ENCODE measurements around the gene GPC1.

Gene GPC1

DNA sequence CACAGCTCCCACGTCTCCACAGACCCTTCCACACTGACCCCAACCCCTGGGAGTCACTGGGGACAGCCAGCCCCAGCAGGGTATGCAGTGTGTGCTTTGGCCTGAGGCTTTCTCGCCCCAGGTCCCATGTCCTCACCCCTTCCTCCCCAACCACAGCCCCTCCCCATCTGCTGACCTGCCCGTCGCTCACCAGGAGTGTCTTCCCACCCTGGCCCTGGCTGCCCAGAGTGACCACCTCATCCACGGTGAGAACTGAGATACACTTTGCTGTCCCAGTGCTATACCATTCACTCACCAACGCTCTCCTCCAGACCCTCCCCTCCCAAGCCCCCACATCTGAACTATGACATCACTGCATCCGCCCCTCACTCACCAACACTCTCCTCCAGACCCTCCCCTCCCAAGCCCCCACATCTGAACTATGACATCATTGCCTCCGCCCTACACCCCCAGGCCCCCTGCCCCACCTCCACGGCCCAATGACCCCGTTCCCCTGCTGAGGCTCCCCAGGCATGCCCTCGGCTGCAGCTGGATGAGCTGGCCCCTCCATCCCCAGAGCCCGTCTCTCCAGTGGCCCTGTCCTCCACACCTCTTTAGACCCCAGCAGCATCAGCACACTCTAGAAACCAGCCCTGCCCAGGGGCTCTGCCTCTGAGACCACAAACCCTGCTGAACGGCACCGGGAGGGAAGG, 67.1 kb downstream of the GPC1 start:
- H3K4me1 Mint-ChIP-seq = no peaks in the 10 kb centered on the region
- no peaks in the 10 kb centered on the region for H3K27me3 Mint-ChIP-seq
- peaks cover 11% of the 10 kb centered on the region for H3K36me3 Mint-ChIP-seq (ENCODE audit: low read depth)
- no peaks in the 10 kb centered on the region for H3K9me3 Mint-ChIP-seq
- no peak for DNase-seq
- no peak for ATAC-seq
- H3K4me3 Mint-ChIP-seq = no peak overlapping the region
- no peak overlapping the region for H3K27ac Mint-ChIP-seq

DNA sequence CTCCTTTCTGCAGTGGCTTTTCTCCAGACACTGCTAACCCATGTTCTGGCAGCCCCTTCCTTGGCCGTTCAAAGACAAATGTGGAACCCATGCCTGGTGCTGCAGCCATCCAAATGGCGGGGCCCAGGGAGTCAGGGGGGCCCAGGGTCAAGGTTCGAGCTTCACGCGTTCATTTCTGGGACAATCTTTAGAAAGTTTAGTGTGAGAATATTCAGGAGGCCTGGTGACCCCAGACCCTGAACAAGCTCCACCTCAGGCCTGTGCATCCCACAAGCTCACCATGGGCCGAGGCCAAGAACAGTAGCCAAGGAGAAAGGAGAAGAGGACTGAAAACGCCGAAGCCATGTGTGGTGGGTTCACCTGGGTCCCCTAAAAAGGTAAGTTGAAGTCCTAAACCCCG, 67.9 kb downstream of the GPC1 start:
- ATAC-seq (no peak), DNase-seq (no peak)
- no peaks in the 10 kb centered on the region for H3K9me3 Mint-ChIP-seq
- H3K36me3 Mint-ChIP-seq (ENCODE audit: low read depth) = peaks cover 6% of the 10 kb centered on the region
- no peaks in the 10 kb centered on the region for H3K4me1 Mint-ChIP-seq
- H3K27me3 Mint-ChIP-seq = no peaks in the 10 kb centered on the region
- H3K27ac Mint-ChIP-seq = no peak overlapping the region
- no peak overlapping the region for H3K4me3 Mint-ChIP-seq

DNA sequence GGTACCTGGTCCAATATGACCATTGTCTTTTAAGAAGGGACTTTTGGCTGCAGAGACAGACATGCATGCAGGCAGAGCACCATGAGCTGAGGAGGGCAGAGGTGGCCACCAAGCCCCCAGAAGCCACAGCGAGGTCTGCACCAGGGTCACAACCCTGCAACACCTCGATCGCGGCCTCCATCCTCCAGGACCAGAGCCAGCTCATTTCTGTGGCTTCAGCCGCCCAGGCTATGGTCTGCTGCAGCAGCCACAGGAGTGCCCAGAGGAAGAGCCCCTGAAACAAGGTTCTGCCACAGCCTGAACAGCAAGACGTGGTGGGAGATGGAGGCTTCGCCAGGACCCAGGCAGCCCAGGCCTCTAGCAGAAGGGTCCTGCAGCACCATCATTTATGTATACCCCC, 68.4 kb downstream of the GPC1 start:
- no peak for ATAC-seq
- H3K9me3 Mint-ChIP-seq = no peaks in the 10 kb centered on the region
- H3K27ac Mint-ChIP-seq = no peak overlapping the region
- peaks cover 5% of the 10 kb centered on the region for H3K36me3 Mint-ChIP-seq (ENCODE audit: low read depth)
- H3K4me3 Mint-ChIP-seq = no peak overlapping the region
- DNase-seq = no peak
- no peaks in the 10 kb centered on the region for H3K27me3 Mint-ChIP-seq
- no peaks in the 10 kb centered on the region for H3K4me1 Mint-ChIP-seq

DNA sequence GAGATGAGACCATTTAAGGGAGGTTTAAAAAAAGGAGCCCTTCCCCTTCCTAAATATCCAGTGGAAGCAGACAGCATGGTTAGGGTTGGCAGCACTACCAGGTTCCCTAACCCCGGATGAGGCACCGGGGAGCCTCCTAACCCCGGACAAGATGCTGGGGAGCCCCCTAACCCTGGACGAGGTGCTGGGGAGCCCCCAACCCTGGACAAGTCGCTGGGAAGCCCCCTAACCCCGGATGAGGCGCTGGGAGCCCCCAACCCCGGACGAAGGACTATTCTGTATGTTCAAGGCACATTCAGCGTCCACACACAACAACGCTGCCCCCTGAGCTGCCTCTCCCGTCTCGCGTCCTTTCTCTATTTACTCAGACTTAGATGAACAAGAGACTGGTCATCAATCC, 70.4 kb downstream of the GPC1 start:
- no peak overlapping the region for H3K27ac Mint-ChIP-seq
- DNase-seq = no peak
- no peak overlapping the region for H3K4me3 Mint-ChIP-seq

DNA sequence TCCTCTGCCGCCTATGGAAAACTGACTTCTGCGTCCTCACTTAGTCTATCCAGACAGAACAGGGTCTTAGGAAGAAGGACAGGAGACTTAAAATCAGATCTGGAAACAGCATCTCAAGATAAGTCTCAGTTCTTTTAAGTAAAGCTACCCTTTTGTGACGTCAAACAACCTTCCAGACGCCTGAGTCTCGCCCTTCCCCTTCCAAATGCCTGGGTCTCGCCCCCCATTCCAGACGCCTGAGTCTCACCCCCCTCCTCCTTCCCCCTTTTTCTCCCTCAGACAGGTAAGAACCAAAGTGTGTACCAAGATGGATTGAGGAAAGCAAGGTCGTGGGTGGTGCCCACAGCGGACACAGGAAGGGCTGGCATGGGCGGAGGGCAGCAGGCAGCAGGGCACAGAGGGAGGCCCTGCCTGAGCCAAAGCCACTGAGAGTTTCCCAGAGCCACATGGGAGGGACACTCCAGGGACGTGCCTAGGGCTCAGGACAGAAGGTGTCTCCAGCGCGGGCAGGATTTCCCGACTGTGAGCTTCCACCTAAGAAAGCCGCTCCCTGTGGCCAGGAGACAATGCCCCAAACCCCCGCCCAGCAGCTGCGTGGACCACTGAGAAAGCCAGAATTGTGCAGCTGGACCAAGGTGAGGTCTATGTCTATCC, 71.1 kb downstream of the GPC1 start:
- DNase-seq = no peak
- Mint-ChIP-seq H3K4me1 (no peaks in the 10 kb centered on the region), H3K36me3 (ENCODE audit: low read depth) (peaks cover 5% of the 10 kb centered on the region), H3K27me3 (no peaks in the 10 kb centered on the region), H3K9me3 (no peaks in the 10 kb centered on the region), H3K4me3 (no peak overlapping the region), H3K27ac (no peak overlapping the region)
- ATAC-seq = no peak

More for the DNA sequence above, 70.4 kb downstream of the GPC1 start:
- ATAC-seq = no peak
- Mint-ChIP-seq H3K4me1 (no peaks in the 10 kb centered on the region), H3K36me3 (ENCODE audit: low read depth) (peaks cover 5% of the 10 kb centered on the region), H3K9me3 (no peaks in the 10 kb centered on the region), H3K27me3 (no peaks in the 10 kb centered on the region)

DNA sequence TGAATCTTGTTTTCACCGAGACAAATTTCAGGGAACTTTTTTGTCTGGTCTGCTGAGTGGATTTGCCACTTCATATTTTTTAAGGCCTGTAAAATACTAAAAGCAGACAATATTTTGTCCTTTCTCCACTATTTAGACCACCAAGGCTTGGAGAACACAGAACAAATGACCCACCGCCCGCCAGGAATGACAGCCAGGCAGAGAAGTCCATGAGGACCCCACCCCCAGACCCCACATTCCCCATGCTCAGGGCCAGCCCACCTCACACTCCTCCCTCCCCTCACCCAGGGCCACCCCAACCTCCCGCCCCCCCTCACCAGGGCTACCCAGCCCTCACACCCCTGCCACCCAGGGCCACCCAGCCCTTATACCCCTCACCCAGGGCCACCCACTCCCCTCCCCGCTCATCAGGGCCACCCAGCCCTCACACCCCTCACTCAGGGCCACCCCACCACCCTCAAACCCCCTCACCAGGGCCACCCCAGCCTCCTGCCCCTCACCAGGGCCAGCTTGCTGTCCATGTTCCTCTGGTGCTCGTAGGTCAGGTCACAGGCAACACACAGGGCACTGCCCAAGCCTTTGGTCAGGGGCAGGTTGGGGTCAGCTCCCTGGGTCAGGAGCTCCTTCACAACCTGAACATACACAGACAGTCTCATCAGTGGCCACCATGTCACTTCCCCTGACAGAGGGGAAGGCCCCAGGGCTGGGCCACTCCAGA, 71.8 kb downstream of the GPC1 start:
- no peaks in the 10 kb centered on the region for H3K9me3 Mint-ChIP-seq
- DNase-seq = no peak
- H3K4me3 Mint-ChIP-seq = no peak overlapping the region
- H3K27me3 Mint-ChIP-seq = no peaks in the 10 kb centered on the region
- peaks cover 5% of the 10 kb centered on the region for H3K36me3 Mint-ChIP-seq (ENCODE audit: low read depth)
- H3K4me1 Mint-ChIP-seq = no peaks in the 10 kb centered on the region
- no peak overlapping the region for H3K27ac Mint-ChIP-seq
- no peak for ATAC-seq

DNA sequence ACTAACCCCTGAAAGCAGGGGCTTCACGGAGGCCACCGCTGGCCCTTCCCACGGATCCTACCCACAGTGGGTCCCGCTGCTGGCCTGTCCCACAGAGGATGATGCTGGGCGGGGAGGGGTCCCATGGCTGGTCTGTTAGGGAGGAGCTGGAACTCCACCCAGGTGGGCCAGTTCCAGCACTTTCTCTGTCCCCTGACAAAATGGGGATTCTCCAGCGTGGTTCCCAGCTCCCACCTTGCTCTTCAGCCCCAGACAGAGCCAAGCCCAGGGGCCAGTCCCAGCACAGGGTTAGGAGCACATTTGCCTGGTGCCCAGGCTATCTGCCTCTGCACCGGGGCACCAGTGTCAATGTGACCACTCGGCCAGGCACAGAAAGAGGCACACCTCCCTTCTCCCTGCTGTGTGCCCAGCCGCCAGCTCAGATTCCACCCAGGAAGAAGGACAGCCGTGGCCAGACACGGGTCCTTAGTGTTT, 72.4 kb downstream of the GPC1 start:
- H3K27ac Mint-ChIP-seq = no peak overlapping the region

DNA sequence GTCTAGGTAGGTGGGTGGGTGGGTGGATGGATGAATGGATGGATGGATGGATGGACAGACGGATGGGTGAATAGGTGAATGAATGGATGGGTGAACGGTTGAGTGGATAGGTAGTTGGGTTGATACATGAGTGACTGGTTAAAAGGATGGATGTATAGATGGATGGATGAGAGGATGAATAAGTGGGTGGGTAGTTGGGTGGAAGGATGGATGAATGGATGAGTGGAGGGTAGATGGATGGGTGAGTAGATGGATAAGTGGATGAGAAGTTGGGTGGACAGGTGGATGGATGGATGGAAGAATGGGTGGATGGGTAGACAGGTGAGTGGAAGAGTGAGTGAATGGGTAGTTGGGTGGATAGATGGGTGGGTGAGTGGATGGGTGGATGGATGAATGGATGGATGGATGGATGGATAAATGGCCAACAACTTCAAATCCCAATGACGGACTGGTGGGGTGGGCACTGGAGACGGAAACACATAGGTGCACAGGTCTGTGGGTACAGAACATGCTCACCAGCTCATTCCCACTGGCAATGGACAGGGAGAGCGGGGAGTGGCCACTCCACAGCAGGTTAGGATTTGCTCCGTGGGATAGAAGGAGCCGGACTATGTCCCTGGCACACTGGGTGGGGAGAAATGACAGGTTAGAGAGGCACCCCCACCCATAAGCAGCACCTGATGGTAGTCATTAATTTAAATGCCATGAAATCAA, 73.5 kb downstream of the GPC1 start:
- Mint-ChIP-seq H3K4me3 (no peak overlapping the region), H3K36me3 (ENCODE audit: low read depth) (peaks cover 5% of the 10 kb centered on the region), H3K4me1 (peaks cover 8% of the 10 kb centered on the region), H3K27me3 (no peaks in the 10 kb centered on the region), H3K27ac (no peak overlapping the region), H3K9me3 (no peaks in the 10 kb centered on the region)
- ATAC-seq (no peak), DNase-seq (no peak)

More for the DNA sequence above, 72.4 kb downstream of the GPC1 start:
- Mint-ChIP-seq H3K9me3 (no peaks in the 10 kb centered on the region), H3K36me3 (ENCODE audit: low read depth) (peaks cover 5% of the 10 kb centered on the region), H3K4me3 (no peak overlapping the region), H3K27me3 (no peaks in the 10 kb centered on the region), H3K4me1 (no peaks in the 10 kb centered on the region)
- DNase-seq (no peak), ATAC-seq (no peak)

DNA sequence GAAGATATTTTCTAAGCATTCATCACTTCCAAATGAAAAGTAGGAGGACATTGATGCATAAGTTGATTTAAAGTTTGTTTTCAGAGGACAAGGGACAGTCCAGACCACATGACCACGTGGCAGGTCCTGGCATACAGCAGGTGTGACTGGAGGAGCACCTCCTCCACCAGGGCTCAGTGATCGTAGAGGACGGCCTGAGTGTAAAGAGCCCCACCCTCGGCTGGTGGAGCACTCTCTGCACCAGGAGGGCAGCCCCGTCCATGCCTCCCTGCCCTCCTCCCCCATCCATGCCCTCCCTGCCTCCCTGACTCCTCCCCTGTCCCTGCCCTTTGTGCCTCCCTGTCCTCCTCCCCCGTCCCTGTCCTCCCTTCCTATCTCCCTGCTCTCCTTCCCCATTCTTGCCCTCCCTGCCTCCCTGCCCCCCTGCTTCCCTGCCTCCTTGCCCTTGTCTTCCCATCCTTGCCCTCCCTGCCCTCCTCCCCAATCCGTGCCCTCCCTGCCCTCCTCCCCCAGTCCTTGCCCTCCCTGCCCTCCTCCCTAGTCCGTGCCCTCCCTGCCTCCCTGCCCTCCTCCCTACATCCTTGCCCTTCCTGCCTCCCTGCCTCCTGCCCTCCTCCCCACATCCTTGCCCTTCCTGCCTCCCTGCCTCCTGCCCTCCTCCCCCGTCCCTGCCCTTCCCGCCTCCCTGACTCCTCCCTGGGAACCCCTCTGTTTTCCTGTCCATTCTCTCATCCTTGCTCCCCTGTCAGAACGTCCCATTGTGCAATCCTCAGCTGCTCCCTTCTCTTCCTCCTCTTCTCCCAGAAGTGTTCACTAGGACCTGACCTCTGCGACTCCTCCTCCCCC, 74.4 kb downstream of the GPC1 start:
- DNase-seq (no peak), ATAC-seq (no peak)
- H3K9me3 Mint-ChIP-seq = no peaks in the 10 kb centered on the region
- H3K27me3 Mint-ChIP-seq = no peaks in the 10 kb centered on the region
- no peak overlapping the region for H3K27ac Mint-ChIP-seq
- peaks cover 15% of the 10 kb centered on the region for H3K4me1 Mint-ChIP-seq
- H3K36me3 Mint-ChIP-seq (ENCODE audit: low read depth) = peaks cover 4% of the 10 kb centered on the region
- no peak overlapping the region for H3K4me3 Mint-ChIP-seq

DNA sequence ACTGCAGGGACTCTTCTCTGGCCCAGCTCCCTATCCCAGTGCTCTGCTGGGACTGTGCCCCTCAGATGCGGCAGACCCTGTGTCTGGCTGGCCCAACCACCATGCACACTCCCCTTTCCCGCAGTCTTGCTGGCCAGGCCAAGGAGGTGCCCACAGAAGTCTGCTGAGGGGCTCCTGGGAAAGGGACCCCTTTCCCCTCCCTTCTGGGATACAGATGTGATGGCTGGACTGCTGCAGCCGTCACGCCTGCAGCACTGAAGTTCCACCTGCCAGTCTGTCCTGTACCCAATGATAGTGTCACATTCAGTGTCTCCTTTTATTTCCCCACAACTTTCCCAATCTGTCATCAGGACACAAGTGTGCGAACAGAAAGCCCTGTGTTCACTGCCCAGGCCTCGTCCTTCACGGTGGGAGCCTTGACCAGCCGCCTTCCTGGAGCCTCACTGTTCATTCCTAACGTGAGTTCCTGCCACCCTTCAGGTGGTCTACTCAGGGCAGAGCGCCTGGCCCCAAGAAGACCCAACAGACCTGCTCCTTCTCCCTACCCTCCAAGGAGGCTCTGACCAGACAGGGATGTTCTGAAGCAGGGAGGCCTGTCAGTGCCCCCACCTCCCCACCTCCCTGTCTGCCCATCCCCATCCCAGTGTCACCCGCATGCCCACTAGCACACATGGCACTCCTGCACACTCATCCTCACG, 75.2 kb downstream of the GPC1 start:
- no peaks in the 10 kb centered on the region for H3K27me3 Mint-ChIP-seq
- peaks cover 15% of the 10 kb centered on the region for H3K4me1 Mint-ChIP-seq
- no peak overlapping the region for H3K4me3 Mint-ChIP-seq
- DNase-seq (no peak), ATAC-seq (no peak)
- peaks cover 3% of the 10 kb centered on the region for H3K36me3 Mint-ChIP-seq (ENCODE audit: low read depth)
- no peaks in the 10 kb centered on the region for H3K9me3 Mint-ChIP-seq
- no peak overlapping the region for H3K27ac Mint-ChIP-seq

DNA sequence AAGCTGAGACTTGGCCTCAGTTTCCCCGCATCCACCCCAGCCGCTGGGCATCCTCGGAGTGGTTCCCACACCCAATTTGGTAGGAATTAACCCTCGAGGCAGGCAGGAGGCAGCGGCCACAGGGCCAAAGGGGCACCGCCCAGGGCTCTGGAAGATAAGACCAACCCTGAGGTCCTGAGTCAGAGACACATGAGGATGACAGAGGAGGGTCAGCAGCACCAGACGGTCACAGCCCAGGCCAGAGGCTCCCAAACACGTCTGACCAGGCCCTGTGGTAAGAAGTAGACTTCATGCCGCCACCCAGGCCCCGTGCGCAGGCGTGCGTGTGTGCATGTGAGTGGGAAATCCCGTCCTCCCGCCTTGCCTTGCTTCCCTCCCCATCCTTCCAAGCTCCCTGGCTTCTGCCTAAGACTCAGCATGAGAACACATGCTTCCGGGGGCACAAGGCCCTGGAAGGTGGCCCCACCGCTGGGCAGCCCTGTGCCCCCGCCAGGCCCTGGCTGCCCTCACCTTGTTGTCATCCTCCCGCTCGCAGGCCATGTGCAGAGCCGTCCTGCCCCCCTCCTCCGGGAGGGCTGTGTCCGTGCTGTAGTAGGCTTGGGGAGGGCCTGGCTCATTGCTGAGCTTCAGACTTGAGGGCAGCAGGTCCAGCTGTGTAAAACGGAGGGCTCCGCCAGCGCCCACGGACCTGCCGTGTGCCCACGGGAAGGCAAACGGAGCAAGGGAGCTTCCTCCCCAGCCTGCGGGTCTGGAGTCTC, 76.1 kb downstream of the GPC1 start:
- peaks cover 15% of the 10 kb centered on the region for H3K4me1 Mint-ChIP-seq
- H3K4me3 Mint-ChIP-seq = no peak overlapping the region
- no peak overlapping the region for H3K27ac Mint-ChIP-seq
- H3K9me3 Mint-ChIP-seq = no peaks in the 10 kb centered on the region
- DNase-seq (no peak), ATAC-seq (no peak)
- H3K36me3 Mint-ChIP-seq (ENCODE audit: low read depth) = peaks cover 3% of the 10 kb centered on the region
- no peaks in the 10 kb centered on the region for H3K27me3 Mint-ChIP-seq

DNA sequence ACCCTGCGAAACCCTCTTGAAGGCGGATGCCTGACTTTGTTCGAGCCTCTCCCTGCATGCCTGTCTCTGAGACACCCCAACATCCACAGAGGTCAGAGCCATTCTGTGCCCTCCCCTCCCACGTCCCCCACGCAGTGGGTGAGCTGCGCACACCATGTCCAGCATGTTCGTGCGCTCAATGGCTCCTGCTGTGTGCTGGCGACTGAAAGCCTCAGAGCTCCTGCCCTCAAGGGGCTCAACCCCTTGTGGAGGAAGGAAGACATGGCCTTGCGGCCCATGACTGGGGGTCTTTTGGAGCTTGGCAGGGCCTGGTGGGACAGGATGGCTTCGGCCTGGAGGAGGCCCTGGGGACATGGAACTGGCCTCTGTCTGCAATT, 76.6 kb downstream of the GPC1 start:
- no peak overlapping the region for H3K4me3 Mint-ChIP-seq
- H3K36me3 Mint-ChIP-seq (ENCODE audit: low read depth) = peaks cover 3% of the 10 kb centered on the region
- H3K27me3 Mint-ChIP-seq = no peaks in the 10 kb centered on the region
- ATAC-seq = no peak
- no peak overlapping the region for H3K27ac Mint-ChIP-seq
- no peaks in the 10 kb centered on the region for H3K9me3 Mint-ChIP-seq
- peaks cover 15% of the 10 kb centered on the region for H3K4me1 Mint-ChIP-seq
- no peak for DNase-seq

All from activated naive CD8-positive, alpha-beta T cell treated with anti-CD3 and anti-CD28 coated beads, Interleukin-2, amount 50 U/mL, for 24 hours (primary cell).